HepG2 (cell line): ENCODE measurements around the gene KLF15. TPM values are rescaled to one million over a fixed set of nuclear protein-coding genes. Genes with fewer than 3 reads are reported as not detected.

Source experiments
- ATAC-seq: fragments of 200-7000 bp; cut with Tn5 transposase; 3 replicates; pipeline ENCODE4 v1.9.1; 2020; ENCODE audit warnings: mild to moderate bottlenecking, moderate library complexity
- BruUV-seq: library from RNA; stranded (reverse); fragments of 400-500 nt; replicated peaks from 2 replicates; lab custom pipeline; 2021; lab: Mats Ljungman, UMichigan
- CTCF ChIA-PET: fragments of 300-600 bp; formaldehyde crosslinking; extraction: SDS; loops from one replicate; lab custom pipeline; 2021; ENCODE audit warnings: low total read pairs, inconsistent platforms, low intra/inter-chr PET ratio; lab: Yijun Ruan, JAX
- POLR2A ChIA-PET: fragments of 350-600 bp; sonication (Branson Sonifier 250); formaldehyde crosslinking; loops from one replicate; lab custom pipeline; 2020; ENCODE audit warnings: antibody characterized with exemption, inconsistent platforms; lab: Yijun Ruan, JAX
- DNase-seq: peaks from one replicate; pipeline ENCODE4 v3.0.0-alpha.2; 2015; ENCODE audit warnings: low spot score
- FAIRE-seq: peaks from 3 replicates; lab custom pipeline; 2011; peaks lifted over from hg19 to GRCh38; lab: Jason Lieb, UNC
- H2AFZ ChIP-seq: one replicate; pipeline ENCODE4 v1.6.1; 2011; ENCODE audit warnings: low read length, inconsistent platforms
- H3K27ac ChIP-seq: fragments of 300-600 bp; 3 replicates; pipeline ENCODE4 v1.8.0; 2011; ENCODE audit warnings: mixed run types, mild to moderate bottlenecking, mixed read lengths, low read length, inconsistent platforms; ENCODE audit not compliant: insufficient read depth; ENCODE audit errors: extremely low read length
- H3K27me3 ChIP-seq, 2 experiments: fragments of 200-600 bp in 1 of 2; 2 replicates in 1 of 2; 3 replicates in 1 of 2; pipeline versions ENCODE4 v1.6.0 to v1.8.0; 2011; ENCODE audit warnings: low read length in 2 of 2, mild to moderate bottlenecking in 2 of 2, moderate library complexity in 2 of 2, inconsistent platforms in 1 of 2; ENCODE audit not compliant: insufficient read depth in 2 of 2, control insufficient read depth in 1 of 2
- H3K36me3 ChIP-seq, 2 experiments: fragments of 200-600 bp in 1 of 2; replicated peaks in 1 of 2; 2 replicates in 1 of 2; 3 replicates in 1 of 2; pipeline versions ENCODE4 v1.5.1 to v1.8.0; 2011; ENCODE audit warnings: low read length in 2 of 2, inconsistent platforms in 1 of 2; ENCODE audit not compliant: insufficient read depth in 2 of 2, control insufficient read depth in 1 of 2
- H3K4me1 ChIP-seq: 2 replicates; pipeline ENCODE4 v1.5.1; 2012; ENCODE audit warnings: low read length, inconsistent platforms; ENCODE audit not compliant: insufficient read depth
- H3K4me2 ChIP-seq: 2 replicates; pipeline ENCODE4 v1.6.0; 2011; ENCODE audit warnings: low read depth, low read length, inconsistent platforms
- H3K4me3 ChIP-seq, 3 experiments: fragments of 200-600 bp in 1 of 3; sonication (generic), shearing (Covaris generic) in 1 of 3; replicated peaks in 1 of 3; 2 replicates each; pipeline ENCODE4 v1.5.1; 2011 to 2016; ENCODE audit warnings: low read length in 3 of 3, inconsistent platforms in 2 of 3, low read depth in 2 of 3, mild to moderate bottlenecking in 2 of 3, control low read depth in 1 of 3, mixed read lengths in 1 of 3; ENCODE audit not compliant: insufficient read depth in 1 of 3
- H3K79me2 ChIP-seq: one replicate; pipeline ENCODE4 v1.6.1; 2011; ENCODE audit warnings: low read length, inconsistent platforms; ENCODE audit not compliant: insufficient read depth
- H3K9ac ChIP-seq: 2 replicates; pipeline ENCODE4 v1.6.0; 2011; ENCODE audit warnings: mild to moderate bottlenecking, low read depth, low read length, inconsistent platforms; ENCODE audit not compliant: insufficient read depth
- H3K9me3 ChIP-seq: 2 replicates; pipeline ENCODE4 v1.5.1; 2012; ENCODE audit warnings: mild to moderate bottlenecking, low read length
- H4K20me1 ChIP-seq: 2 replicates; pipeline ENCODE4 v1.6.0; 2011; ENCODE audit warnings: inconsistent platforms, mild to moderate bottlenecking, low read length, moderate library complexity; ENCODE audit not compliant: insufficient read depth
- HCFC1 ChIP-seq: fragments of 150-350 bp; IDR thresholded peaks from 2 replicates; pipeline ENCODE4 v1.6.1; 2014; ENCODE audit warnings: low read depth, low read length
- HIVEP1 ChIP-seq: sonication (generic); formaldehyde crosslinking; IDR thresholded peaks from 2 replicates; pipeline ENCODE4 v1.4.0; 2020; ENCODE audit warnings: mild to moderate bottlenecking, missing genetic modification reagents
- MNT ChIP-seq: fragments of 450-650 bp; IDR thresholded peaks from 2 replicates; pipeline ENCODE4 v1.6.1; 2016
- RBFOX2 ChIP-seq: fragments of 200-400 bp; formaldehyde crosslinking; IDR thresholded peaks from 2 replicates; pipeline ENCODE4 v1.6.1; 2017; ENCODE audit warnings: low read depth, mild to moderate bottlenecking, low read length
- SIN3A ChIP-seq: IDR thresholded peaks from 2 replicates; pipeline ENCODE4 v1.6.1; 2011; ENCODE audit warnings: low read depth, mild to moderate bottlenecking, control low read depth, low read length, borderline replicate concordance
- ZBTB21 ChIP-seq: sonication (generic); formaldehyde crosslinking; IDR thresholded peaks from 2 replicates; pipeline ENCODE4 v1.4.0; 2020; ENCODE audit warnings: missing genetic modification reagents
- ZBTB7A ChIP-seq: sonication (generic); formaldehyde crosslinking; IDR thresholded peaks from 2 replicates; pipeline ENCODE4 v1.8.0; 2022; ENCODE audit warnings: mild to moderate bottlenecking, missing genetic modification reagents
- ZNF709 ChIP-seq: sonication (generic); formaldehyde crosslinking; IDR thresholded peaks from 2 replicates; pipeline ENCODE4 v1.5.0; 2020; ENCODE audit warnings: mild to moderate bottlenecking, missing genetic modification reagents
- WGBS: methylation state at CpG from one replicate; pipeline ENCODE4 v1.1.6; 2017; ENCODE audit warnings: low lambda C conversion rate; 5-methylcytosine and 5-hydroxymethylcytosine counted together
- in situ Hi-C: cut with HindIII; loops from 2 replicates; pipeline ENCODE4 v1.10.0; 2017; ENCODE audit warnings: low pct_unique_long_range_greater_than_20kb; ENCODE audit not compliant: extremely low pct_ligation_motif_present
- intact Hi-C: fragments of 100-400 bp; cut with micrococcal nuclease; formaldehyde crosslinking; loops from one replicate; pipeline ENCODE4 v1.10.0; 2022; ENCODE audit not compliant: unreplicated experiment
- polyA plus RNA-seq, 8 experiments: library from polyadenylated mRNA; depleted of rRNA in 3 of 8; stranded (reverse) in 7 of 8; unstranded in 1 of 8; fragments of >200 nt; fragmentation: Illumina TruSeq in 4 of 8; extraction: Trizol in 4 of 8; gene quantifications; 2 replicates each; pipeline versions ENCODE4 v1.2.1 to v1.2.3, GENCODE V29; 2011 to 2016; ENCODE audit warnings: low read depth in 4 of 8, missing spikeins in 1 of 8, mixed read lengths in 1 of 8; ENCODE audit not compliant: insufficient read depth in 1 of 8
- total RNA-seq, 5 experiments: library from RNA; depleted of rRNA; stranded (reverse); fragments of >200 nt; fragmentation: Illumina TruSeq; extraction: Trizol; gene quantifications; 2 replicates each; pipeline ENCODE4 v1.2.3, GENCODE V29; 2016; ENCODE audit warnings: low read depth in 1 of 5

KLF15 gene
- total and polyA plus RNA-seq, 2 of the 13 experiments (the other 11 are each of a cell fraction or from before 2014, with no cell fraction given), result 7.1 to 7.8 TPM

GRCh38 chr3:126306888-126307482, 50.2 kb downstream of the KLF15 start:
- H2AFZ ChIP-seq, result no peak overlapping the region
- intact Hi-C loops, result no loop called here
- no peak overlapping the region for H3K27ac ChIP-seq
- H3K27me3 ChIP-seq, result peaks cover 0 to 3% of the 10 kb centered on the region in 2 experiments; a peak in 2 of 5 replicates
- H3K4me2 ChIP-seq, result no peak overlapping the region
- no peak for ATAC-seq
- H3K9ac ChIP-seq, result no peak overlapping the region
- no peak for DNase-seq
- FAIRE-seq, result no peak
- no peak for TF ChIP-seq SIN3A
- no peak for TF ChIP-seq HCFC1
- no peak for TF ChIP-seq HIVEP1 (CRISPR knock-in tag)
- TF ChIP-seq ZBTB21 (CRISPR knock-in tag), result no peak
- no peak for TF ChIP-seq ZBTB7A (CRISPR knock-in tag)
- H3K4me3 ChIP-seq, result no peak overlapping the region
- BruUV-seq, result no TSS peak
- no peaks in the 10 kb centered on the region for H3K79me2 ChIP-seq
- in situ Hi-C loops, result no loop called here
- peaks cover 8% of the 10 kb centered on the region for H3K9me3 ChIP-seq
- H3K4me1 ChIP-seq, result no peaks in the 10 kb centered on the region
- WGBS, result 59% methylated on average over 6 of the region's 8 CpGs
- no peaks in the 10 kb centered on the region for H3K36me3 ChIP-seq
- no peaks in the 10 kb centered on the region for H4K20me1 ChIP-seq
- POLR2A ChIA-PET, result no interaction called here
- CTCF ChIA-PET, result no interaction called here

- Histone ChIP-seq H2AFZ (no peak overlapping the region), H3K27ac (no peak overlapping the region), H3K27me3 (peaks cover 0 to 3% of the 10 kb centered on the region in 2 experiments; a peak in 2 of 5 replicates), H3K9me3 (peaks cover 8% of the 10 kb centered on the region), H3K36me3 (no peaks in the 10 kb centered on the region), H3K4me1 (peaks cover 5% of the 10 kb centered on the region), H3K4me3 (no peak overlapping the region), H3K4me2 (no peak overlapping the region), H3K9ac (no peak overlapping the region), H4K20me1 (no peaks in the 10 kb centered on the region), H3K79me2 (no peaks in the 10 kb centered on the region)
- CTCF ChIA-PET, result no interaction called here
- DNase-seq (no peak), ATAC-seq (no peak), FAIRE-seq (no peak)
- in situ Hi-C loops, result no loop called here
- POLR2A ChIA-PET, result no interaction called here
- intact Hi-C loops, result no loop called here
- TF ChIP-seq HIVEP1 (CRISPR knock-in tag) (no peak), ZNF709 (no peak), MNT (peak; percentile 96), RBFOX2 (no peak)
- 9% methylated on average over 7 of the region's 7 CpGs for WGBS
- BruUV-seq, result no TSS peak
Measured at GRCh38 chr3:126306397-126306796, 50.8 kb downstream of the KLF15 start.
